NCI-H1092 (cell line): ENCODE data around the gene TRIM7.
"Not testable (repeated sequence)": the region's sequence is repeated elsewhere in the genome, so short reads cannot be mapped to it uniquely, and the experiment has no call there.

Experiments used
- DNase-seq: peaks from one replicate; lab custom pipeline; 2025; lab: John Stamatoyannopoulos, UW

TRIM7 gene

DNA sequence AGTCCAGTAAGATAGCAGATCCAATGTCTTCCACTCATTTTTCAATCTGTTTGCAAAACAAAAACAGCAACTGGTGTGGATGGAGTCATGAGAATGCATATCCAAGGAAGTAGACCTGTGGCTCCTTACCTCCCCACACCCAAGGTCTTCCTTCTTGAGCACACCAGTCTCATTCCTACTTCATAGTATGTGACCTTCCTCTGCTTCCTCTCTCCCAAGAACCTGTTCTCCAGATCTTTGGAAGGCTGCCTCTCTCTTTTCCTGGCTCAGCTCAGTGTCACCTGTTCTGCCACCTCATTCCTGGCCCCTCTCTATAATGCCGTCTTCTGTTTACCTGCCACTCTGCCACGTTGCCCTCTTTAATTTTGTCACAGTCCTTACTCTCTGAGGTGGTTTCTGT, 7.9 kb upstream of the TRIM7 start:
- no peak for DNase-seq

DNA sequence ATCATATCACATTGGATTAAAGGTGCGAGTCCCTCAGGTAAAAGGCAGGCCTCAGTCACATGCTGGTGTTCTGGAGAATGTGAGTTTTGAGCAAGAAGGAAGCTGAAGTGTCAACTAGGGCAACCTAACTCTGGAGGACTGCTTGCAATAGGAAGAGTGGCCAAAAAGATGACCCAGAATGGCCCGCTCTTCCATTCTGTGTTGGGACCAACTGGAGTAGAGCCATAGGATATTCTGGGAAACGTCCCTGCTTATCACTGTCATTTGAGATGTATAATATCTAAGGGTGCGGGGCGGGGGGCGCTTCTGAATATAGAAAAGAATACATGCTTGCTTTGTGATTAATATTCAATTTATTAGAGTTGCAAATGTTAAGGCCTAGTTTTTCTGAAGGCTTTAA, 7.1 kb upstream of the TRIM7 start:
- DNase-seq, result no peak

DNA sequence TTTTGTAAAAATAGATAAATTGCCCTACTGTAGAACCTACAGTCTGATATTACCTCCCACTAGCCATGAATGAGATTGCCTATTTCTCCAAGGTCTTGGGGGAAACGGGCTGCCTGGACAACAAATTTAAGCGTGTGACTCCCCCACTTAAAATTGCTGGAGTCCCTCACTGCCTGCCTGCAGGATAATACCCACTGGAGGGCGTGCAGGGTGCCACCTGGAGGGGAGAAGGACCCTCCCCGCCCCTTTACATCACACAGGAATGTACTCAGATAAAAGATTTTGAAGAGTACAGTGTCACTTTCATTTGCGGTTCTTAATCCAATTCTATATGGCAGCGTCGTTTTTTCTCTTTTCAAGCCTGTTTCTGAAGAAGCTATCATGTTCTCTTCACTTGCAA, 6.2 kb upstream of the TRIM7 start:
- no peak for DNase-seq

DNA sequence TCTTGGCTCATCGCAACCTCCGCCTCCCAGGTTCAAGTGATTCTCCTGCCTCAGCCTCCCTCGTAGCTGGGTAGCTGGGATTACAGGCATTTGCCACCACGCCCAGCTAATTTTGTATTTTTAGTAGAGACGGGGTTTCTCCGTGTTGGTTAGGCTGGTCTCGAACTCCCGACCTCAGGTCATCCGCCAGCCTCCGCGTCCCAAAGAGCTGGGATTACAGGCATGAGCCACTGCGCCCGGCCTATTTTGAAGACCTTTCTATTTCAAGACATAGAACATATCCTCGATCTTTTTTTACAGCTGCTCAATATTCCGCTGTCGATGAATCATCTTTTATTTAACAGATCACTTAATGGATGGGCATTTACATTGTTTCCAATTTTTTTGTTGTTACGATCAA, 5.7 kb upstream of the TRIM7 start:
- DNase-seq, result not testable (repeated sequence)

DNA sequence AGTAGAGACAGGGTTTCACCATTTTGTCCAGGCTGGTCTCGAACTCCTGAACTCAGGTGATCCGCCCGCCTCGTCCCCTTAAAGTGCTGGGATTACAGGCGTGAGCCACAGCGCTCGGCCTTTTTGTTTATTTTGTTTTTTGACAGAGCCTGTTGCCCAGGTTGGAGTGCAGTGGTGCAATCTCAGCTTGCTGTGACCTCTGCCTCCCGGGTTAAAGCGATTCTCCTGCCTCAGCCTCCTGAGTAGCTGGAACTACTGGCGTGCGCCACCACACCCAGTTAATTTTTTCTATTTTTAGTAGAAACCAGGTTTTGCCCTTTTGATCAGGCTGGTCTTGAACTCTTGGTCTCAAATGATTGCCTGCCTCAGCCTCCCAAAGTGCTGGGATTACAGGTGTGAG, 5.2 kb upstream of the TRIM7 start:
- not testable (repeated sequence) for DNase-seq

DNA sequence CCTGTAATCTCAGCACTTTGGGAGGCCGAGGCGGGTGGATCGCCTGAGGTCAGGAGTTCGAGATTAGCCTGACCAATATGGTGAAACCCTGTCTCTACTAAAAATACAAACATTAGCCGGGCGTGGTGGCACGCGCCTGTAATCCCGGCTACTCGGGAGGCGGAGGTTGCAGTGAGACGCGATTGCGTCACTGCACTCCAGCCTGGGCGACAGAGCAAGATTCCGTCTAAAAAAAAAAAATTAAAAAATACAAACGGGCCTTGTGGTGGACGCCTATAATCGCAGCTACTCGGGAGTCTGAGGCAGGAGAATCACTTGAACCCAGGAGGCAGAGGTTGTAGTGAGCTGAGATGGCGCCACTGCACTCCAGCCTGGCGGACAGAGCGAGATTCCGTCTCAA, 4.0 kb upstream of the TRIM7 start:
- not testable (repeated sequence) for DNase-seq

DNA sequence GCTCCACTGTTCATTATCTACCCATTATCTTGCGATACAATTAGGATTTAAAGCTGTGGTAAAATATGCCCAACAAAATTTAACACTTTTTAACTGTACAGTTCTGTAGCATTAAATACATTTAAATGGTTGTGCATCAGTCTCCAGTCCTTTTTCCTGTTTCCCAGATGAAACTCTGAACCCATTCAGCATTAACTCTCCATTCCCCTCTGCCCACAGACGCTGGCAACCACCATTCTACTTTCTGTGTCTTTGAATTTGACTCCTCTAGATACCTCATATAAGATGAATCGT, 2.9 kb upstream of the TRIM7 start:
- DNase-seq, result no peak

DNA sequence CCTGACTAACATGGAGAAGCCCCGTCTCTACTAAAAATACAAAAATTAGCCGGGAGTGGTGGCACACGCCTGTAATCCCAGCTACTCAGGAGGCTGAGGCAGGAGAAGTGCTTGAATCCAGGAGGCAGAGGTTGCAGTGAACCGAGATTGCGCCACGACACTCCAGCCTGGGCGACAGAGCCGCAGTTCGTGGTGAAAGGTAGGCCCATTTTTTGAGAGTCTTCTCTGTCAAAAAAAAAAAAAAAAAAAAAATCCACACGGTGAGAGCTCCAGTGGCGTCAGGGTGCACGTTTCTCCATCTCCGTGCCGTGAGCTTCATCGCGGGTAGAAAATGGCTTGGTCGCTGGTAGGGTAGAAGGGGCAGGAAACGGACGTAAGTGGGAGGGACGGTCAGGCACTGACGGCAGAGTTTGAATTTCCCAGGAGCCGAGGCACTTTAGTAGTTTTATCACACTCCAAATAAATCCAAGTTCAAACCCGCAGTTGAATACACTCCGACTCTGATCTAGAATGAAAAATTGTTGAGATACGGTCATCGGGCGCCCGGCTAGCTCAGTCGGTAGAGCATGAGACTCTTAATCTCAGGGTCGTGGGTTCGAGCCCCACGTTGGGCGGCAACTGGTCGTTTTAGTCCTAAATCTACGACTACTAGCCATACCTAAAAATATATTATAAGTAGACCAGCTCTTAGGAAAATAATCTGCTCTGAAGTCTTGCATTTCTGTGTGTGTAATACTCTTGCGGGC, 2.4 kb upstream of the TRIM7 start:
- DNase-seq, result no peak

DNA sequence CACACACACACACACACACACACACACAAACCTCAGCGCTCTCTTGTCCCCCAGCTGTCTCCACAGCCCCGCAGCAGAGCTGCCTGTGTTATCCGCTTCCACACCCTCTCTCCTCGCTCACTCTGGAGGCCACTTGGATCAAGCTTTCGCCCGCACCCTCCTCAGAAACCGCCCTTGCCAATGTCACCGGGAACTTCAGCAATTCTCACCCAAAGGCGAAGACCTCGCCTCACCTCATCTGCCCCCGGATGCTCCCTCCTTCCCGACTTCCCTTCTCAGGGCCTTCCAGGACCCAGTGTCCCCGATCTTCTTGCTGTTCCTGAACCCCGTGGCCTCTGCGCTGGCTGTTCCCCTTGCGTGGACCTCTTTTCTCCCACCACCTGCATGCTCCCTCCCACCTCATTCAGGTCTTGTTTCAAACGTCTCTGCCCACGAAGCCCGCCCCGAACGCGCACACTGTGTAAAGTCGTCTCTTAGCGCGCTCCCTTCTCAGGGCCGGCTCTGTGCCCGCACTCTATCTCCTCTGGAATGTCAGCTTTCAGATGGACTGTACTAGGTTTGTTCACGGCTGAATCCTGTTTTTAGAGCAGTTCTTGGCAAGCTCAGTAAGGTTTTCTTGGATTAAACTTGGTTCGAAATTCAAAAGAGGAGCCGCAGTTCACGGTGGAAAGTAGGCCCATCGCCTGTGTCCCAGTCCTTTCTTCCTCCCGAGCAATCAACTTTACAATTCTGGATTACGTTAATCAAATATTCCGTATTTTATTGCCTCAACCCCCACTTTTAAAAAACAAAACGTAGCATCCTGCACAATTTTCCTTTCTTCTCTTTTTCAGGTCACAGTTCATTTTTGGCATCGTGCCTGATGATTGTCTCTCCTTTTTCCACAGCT, 1.0 kb upstream of the TRIM7 start:
- DNase-seq, result no peak

DNA sequence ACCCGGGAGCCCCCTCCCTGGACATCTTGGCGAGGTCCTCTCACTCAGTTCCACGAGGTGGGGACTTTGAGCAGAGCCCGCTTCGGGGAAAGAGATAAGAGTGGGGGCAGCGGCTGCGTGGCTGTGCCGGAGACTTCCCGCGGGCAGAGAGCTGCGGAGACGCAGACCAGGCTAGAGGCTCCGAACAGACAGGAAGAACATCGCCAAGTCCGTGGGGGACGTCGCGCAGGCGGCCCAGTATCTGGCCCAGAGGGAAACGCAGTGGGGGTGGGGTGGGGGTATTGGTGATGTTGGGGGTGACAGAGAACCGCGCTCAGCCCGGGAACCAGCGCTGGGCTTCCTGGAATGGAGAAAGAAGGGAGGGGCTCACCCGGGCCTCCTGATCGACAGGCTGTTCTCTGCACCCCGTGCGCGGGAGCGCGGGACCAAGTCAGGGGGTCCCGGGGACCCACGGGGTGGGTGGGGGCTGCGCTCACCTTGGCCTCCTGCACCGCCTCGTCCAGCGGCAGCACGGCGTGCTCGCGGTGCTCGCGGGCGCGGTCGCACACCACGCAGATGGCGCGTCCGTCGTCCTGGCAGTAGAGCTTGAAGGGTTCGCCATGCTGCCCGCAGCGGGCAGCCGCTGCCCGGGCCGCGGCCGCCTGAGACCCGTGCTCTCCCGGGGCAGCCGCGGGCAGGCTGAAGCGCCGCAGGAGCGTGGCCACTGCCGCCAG, 727 bp downstream of the TRIM7 start:
- no peak for DNase-seq

DNA sequence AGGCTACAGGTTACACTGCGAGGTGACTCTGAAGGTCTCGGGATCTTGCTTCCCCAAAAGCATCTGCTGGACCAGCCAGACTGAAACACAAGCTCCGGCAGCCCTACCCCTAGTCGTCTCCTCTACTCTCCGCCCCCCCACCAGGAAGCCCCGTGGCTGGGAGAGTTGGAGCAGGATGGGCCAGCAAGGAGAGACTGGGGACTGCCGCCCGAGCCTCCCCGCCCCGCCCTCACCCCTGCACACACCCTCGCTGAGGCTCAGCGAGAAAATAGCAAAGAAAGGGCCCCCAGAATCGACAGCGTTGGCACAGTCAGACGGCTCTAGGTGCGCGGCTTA, 1.3 kb downstream of the TRIM7 start:
- no peak for DNase-seq

DNA sequence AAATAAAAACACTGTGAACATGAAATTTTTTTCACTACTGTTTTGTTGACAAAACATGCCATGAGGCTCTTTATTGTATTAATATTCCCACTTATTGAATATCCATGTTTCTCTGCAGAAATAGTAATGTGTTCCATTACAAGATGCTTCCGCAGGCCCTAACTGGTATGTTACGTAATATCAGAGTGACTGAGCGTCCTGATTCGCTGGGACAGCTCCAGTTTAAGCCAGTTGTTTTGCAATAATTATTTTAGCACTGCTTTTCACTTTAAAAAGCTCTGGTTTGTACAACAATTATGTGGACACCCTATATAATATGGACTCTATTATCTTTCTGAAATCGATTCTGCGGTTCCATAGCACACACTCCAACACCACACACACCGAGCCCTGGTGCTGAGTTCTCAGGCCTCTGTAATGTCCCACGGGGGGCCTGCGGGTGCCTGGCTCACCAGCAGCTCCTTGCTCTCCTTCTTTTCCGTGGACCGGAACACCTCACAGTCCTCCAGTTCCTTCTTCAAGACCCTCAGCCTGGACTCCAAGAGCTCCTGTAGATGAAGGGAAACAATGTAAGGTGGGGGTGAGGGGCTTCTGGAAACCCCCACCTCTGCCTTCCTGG, 1.8 kb downstream of the TRIM7 start:
- no peak for DNase-seq

DNA sequence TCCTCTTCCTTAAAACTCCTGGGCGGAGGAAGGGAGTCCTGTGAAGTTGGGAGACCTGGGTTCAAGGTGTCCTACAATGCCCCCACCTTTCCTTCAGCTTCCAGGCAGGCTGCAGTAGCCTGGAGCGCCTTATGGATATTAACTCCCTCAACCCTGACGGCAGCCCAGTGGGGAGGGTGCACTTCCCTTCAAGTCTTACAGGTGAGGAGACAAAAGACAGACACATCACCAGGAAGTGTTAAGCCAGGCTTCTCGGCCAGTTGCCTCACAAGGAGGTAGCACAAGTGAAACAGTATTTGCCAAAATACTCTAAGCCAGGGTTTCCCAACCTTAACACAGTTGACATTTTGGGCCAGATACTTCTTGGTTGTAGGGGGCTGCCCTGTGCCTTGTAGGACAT, 4.2 kb downstream of the TRIM7 start:
- no peak for DNase-seq

DNA sequence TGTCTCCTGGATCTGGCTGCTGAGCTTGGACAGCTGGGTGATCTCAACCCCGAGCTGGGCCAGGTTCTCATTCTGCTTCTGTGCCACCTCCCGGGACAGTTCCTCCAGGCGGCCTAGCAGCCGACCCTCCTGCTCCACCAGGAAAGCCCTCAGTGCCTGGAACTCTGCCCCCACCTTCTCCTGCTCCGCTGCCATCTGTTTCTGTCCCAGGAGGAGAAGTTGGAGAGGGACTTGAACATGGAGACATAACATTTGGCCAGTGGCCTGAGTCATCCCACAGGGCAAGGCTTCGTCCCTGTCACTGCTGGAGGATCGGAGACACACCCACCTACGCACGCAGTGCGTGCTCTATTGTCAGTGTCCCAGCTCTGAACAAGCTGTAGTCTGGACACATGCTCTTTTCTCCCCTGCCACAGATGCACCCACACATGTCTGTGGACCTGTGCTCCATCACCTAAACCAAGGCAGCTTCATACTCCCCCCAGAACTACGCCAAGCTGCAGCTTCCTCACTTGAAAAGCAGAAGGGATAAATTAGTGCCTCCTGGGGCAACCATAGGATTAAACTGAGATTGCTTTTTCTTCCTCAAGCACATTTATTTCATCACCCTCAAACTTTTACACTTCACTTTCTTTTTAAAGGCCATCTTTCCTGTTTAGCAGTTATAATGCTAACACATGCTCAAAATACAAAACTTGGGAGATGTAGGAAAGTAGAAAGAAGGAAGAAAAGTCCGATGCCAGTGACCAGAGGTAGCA, 4.9 kb downstream of the TRIM7 start:
- DNase-seq, result no peak

DNA sequence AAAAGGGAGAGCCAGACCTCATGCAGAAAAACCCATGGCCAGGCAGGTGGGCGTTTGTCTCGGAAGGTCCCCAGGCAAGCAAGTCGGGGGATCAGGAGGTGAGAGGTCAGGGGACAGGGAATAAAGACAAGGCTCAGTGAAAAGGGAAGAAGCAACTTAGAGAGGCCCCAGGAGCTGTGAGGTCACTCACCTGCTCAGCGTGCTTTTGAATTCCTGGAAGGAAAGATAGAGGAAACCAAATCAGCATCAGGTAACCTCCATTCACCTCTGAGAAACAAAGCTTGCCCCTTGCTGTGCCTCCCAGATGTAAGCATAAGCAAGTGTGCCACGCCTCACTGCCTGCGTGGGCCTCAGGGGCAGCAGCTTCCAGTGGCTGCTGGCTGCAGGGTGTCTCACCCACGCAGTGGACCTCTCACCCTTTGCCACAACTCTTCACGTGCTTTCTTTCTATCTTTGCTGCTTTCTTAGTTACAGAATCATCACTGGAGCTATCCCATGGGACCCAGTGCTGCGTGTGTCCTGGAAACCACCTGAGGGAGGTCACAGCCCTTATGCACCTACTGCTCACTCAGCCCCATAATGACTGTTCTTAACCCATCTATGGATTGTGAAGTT, 6.0 kb downstream of the TRIM7 start:
- DNase-seq, result no peak

DNA sequence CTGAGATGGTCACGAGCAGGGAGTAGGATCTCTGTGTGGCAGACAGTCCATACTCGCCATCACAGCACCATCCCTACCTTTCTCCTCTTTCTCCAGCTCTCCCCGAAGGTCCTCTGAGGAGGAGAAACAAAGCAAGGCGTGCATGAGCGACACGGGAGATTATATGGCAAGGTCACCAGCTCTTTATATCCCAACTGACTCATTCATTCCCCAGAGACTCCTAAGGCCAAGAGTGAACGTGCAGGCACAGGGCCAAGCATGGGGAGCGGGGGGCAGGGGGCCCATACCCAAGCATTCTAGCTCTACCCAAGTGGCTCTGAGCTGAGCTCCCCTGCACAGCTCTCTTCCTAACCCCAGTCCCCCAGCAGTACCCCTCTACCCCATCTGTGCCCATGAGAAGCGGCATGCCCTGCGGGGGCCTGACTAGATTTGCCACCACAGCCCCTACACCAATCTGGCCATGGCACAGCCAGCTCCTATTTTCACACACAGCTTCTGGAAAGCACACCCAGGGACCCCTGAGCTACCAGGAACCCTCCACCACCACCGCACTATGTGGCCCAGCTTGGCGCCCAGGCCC, 6.8 kb downstream of the TRIM7 start:
- DNase-seq, result no peak

DNA sequence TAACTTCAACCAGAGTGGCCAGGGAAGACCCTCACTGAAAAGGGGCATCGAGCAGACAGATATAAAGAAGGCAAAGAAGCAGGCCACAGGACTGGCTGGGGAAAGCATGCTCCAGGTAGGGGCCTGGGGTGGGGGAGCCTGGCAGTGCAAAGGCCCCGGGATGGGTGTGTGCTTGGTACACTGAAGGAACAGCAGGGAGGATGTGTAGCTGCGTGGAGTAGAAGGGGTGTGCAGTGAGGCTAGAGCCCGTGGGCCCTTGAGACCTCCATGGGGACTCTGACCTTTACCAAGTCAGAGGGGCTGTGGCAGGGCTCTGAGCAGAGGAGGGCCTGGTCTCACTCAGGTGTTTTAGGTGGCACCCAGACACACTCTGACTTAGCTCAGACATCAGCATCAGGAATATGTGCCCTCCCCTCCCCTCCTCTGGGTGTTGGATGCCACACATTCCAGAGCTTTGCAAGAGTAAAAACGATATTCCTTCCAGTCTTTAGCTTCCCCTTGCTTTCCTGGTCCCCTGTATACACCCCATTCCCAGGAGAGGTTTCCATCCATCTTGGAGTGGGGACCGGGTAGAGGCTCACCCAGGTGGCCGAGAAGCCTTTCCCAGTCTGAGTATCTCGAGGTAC, 7.6 kb downstream of the TRIM7 start:
- DNase-seq, result no peak

DNA sequence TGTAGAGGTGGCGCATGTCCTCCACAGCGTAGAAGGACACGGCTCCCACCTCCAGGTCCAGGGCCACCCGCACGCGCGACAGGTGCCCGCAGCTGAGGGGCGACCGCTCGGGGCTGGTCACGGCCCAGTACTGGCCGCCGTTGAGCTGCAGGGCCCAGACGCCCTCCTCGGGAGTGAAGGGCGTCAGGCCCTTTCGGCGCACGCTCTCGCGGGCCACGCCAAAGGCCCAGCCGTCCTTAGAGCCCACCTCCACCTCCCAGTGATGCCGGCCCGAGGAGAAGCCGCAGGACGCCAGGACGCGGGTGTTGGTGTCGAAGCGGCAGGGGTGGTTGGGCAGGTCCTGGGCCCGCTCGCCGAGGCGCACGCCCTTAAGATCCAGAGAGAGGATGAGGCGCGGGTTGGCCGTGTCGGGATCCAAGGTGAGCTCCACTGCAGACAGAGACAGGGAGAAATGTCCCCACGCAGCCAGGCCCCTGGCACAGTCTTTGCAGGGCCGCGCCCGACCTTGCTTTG, 9.7 kb downstream of the TRIM7 start:
- no peak for DNase-seq

DNA sequence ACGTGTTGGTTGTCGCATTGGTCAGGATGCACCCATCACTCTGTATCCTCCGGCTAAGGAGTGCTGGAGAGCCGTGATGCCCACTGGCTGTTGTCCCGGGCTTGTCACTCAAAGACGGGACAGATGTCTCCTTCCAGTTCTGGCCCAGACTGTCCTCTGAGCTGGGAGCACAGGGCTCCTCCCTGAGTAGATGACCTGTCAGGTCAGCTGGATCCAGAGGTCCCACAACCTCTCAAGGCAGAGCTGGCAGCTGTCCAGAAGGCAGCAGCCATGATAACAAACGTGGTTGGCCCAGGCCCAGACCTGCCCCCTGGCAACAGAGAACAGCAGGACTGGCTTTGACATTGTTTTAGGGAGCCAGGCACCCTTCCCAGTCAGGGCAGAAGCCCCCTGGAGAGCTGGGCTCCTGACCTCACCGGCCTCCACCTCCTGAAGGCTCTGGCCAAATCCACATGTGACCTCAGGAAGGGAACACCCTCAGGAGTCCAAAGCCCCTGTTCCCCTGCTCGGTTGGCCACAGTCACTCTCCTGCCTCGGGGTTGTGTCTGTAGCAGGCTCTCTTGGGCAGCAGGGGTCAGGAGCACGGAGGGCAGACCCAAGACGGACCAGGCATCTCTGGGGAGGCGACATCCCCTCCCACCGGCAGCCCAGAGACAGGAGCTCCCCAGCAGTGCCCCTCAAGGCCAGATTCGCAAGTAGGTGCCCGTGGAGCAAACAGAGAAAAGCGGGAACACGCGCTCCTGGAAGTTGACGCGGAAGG, 10.3 kb downstream of the TRIM7 start:
- no peak for DNase-seq

DNA sequence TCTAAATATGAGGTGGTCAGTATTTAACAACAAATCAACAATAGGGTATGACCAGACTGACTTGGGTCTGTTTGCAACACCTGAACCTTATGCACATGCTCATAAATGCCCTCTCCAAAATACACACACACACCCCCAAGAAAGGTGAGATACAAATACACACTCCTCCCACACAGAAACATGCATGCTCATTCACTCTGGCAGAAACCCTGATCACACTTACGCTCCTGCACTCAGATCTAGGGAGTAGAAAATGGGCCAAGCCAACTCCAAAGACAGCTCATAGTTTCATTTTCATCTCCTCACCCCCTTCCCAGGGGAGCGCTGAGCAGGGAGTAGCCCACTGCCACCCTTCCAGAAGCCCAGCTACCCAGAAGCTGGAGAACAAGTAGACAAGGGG, 11.3 kb downstream of the TRIM7 start:
- DNase-seq, result no peak
